Activated T-helper 2 cell treated with anti-CD3 and anti-CD28 coated beads, Interferon-gamma antibody, Interleukin-2, Interleukin-4, amounts not matched to agents 10 μg/mL and 5 μg/mL and 100 μg/mL, durations not matched to agents 14 hours and 24 hours and 36 hours (primary cell): ENCODE measurements around the gene BRAT1. TPM values are rescaled to one million over a fixed set of nuclear protein-coding genes. Genes with fewer than 3 reads are reported as not detected.

Experiments used
- DNase-seq: peaks from one replicate; pipeline ENCODE4 v3.0.0; 2021; ENCODE audit warnings: low spot score
- H3K27ac Mint-ChIP-seq: one replicate; pipeline ENCODE4 v1.8.0; 2021; ENCODE audit warnings: mixed read lengths
- H3K27me3 Mint-ChIP-seq: one replicate; pipeline ENCODE4 v1.8.0; 2021; ENCODE audit warnings: low read depth, mixed read lengths
- H3K36me3 Mint-ChIP-seq: one replicate; pipeline ENCODE4 v1.8.0; 2021; ENCODE audit warnings: low read depth, mixed read lengths
- H3K4me1 Mint-ChIP-seq: one replicate; pipeline ENCODE4 v1.8.0; 2021; ENCODE audit warnings: low read depth, mixed read lengths
- H3K4me3 Mint-ChIP-seq: one replicate; pipeline ENCODE4 v1.8.0; 2021; ENCODE audit warnings: low read depth, mild to moderate bottlenecking, moderate library complexity, mixed read lengths
- H3K9me3 Mint-ChIP-seq: one replicate; pipeline ENCODE4 v1.8.0; 2021; ENCODE audit warnings: mixed read lengths
- intact Hi-C: fragments of 100-400 bp; cut with micrococcal nuclease; formaldehyde crosslinking; loops from one replicate; pipeline ENCODE4 v1.15.1; 2023
- total RNA-seq: library from RNA; stranded (reverse); gene quantifications from 2 replicates; pipeline ENCODE4 v1.2.3, GENCODE V29; 2022

Gene BRAT1
- total RNA-seq, 1 donor from 2014 or later = 39.9 TPM

DNA sequence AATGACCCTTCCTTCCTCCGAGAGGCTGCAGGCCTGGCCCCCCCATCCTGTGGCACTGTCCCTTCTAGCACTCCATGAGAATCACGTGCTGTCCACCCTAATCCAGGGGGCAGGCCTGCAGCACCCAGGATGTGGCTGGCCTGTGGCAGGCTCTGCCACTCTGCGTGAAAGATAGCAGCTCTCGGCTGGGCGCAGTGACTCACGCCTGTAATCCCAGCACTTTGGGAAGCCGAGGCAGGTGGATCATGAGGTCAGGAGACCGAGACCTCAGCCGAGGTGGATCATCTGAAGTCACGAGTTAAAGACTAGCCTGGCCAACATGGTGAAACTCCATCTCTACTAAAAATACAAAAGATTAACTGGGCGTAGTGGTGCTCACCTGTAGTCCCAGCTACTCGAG lies 54.6 kb downstream of the BRAT1 start:
- intact Hi-C loops = no loop called here
- no peaks in the 10 kb centered on the region for H3K4me1 Mint-ChIP-seq
- no peaks in the 10 kb centered on the region for H3K9me3 Mint-ChIP-seq
- no peaks in the 10 kb centered on the region for H3K36me3 Mint-ChIP-seq
- H3K27ac Mint-ChIP-seq = no peak overlapping the region
- no peak overlapping the region for H3K4me3 Mint-ChIP-seq
- peaks cover 5% of the 10 kb centered on the region for H3K27me3 Mint-ChIP-seq
- DNase-seq = no peak

DNA sequence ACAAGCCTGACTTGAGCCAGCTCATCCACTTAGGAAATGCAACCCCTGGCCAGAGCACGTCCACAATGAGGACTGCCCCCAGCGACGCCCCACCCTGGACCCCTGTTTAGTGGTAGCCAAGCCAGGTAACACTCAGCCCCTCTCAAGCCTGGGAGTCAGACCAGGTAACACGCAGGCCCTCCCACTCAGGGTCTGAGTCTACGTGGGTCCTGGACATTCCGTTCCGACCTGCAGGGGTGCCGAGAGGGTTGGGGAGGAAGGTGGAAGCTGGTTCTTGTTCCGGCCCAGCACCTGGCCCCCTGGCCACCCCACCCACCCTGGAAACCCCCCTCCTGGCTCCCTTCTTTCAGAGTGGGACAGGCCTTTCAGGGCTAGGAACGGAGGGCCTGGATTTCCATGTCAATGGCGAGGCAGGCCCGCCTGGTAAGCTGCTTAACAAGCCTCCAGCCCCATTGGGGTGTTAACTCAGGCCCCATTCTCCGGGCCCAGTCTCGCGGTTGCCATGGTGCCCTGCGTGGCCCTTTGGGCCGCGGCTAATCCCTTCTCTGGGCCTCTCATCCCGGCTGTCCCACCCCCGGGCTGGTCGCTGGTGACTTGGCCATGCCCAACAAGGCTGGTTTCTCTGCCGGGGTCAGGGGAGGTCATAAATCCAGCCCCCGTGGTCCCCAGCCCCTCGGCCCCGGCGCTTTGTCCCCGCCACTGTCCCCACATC lies 55.4 kb downstream of the BRAT1 start:
- H3K36me3 Mint-ChIP-seq = no peaks in the 10 kb centered on the region
- intact Hi-C loops = no loop called here
- no peak for DNase-seq
- H3K27me3 Mint-ChIP-seq = peaks cover 5% of the 10 kb centered on the region
- H3K9me3 Mint-ChIP-seq = no peaks in the 10 kb centered on the region
- H3K27ac Mint-ChIP-seq = no peak overlapping the region
- no peak overlapping the region for H3K4me3 Mint-ChIP-seq
- H3K4me1 Mint-ChIP-seq = no peaks in the 10 kb centered on the region

DNA sequence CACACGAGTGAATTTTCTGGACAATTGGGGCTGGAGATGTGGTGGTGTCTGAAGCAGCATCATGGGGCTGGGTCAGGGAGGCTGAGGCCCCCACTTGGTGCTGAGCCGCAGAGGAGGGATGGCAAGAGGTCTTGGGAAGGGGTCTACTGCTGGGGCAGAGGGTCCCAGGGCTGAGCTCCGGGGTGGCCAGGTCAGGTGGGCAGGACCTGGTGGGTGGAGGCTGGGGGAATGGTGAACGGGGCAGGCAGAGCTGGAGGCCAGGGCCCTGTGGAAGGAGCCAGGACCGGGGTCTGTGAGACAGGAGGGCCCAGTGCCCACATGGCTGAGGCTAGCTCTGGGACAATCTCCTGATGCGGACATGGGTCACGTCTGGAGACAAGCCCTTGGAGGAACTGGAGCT lies 56.1 kb downstream of the BRAT1 start:
- H3K36me3 Mint-ChIP-seq = no peaks in the 10 kb centered on the region
- no peak for DNase-seq
- H3K4me1 Mint-ChIP-seq = no peaks in the 10 kb centered on the region
- H3K27me3 Mint-ChIP-seq = peaks cover 5% of the 10 kb centered on the region
- H3K9me3 Mint-ChIP-seq = no peaks in the 10 kb centered on the region
- intact Hi-C loops = no loop called here
- no peak overlapping the region for H3K27ac Mint-ChIP-seq
- no peak overlapping the region for H3K4me3 Mint-ChIP-seq

DNA sequence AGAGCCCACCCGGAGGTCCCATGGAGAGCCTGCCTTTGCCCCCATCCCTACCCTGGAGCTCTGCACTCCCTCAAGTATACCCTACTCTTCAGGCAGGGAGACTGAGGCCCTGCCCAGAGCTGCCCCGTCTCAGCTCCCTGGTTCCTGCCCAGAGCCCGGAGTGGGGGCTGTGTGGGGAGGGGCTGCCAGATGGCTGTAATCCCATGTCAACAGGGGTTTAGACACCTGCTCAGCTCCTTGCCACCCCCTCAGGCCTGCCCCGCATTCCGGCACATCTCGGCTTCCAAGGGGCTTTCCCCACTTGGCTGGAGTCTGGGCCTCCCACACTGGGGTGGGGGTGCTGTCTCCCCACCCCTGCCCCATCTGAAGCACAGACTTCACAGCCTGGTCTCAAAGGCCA lies 56.6 kb downstream of the BRAT1 start:
- DNase-seq = no peak
- Mint-ChIP-seq H3K27me3 (peaks cover 5% of the 10 kb centered on the region), H3K36me3 (no peaks in the 10 kb centered on the region), H3K4me3 (no peak overlapping the region), H3K4me1 (no peaks in the 10 kb centered on the region), H3K27ac (no peak overlapping the region), H3K9me3 (no peaks in the 10 kb centered on the region)
- intact Hi-C loops = no loop called here

DNA sequence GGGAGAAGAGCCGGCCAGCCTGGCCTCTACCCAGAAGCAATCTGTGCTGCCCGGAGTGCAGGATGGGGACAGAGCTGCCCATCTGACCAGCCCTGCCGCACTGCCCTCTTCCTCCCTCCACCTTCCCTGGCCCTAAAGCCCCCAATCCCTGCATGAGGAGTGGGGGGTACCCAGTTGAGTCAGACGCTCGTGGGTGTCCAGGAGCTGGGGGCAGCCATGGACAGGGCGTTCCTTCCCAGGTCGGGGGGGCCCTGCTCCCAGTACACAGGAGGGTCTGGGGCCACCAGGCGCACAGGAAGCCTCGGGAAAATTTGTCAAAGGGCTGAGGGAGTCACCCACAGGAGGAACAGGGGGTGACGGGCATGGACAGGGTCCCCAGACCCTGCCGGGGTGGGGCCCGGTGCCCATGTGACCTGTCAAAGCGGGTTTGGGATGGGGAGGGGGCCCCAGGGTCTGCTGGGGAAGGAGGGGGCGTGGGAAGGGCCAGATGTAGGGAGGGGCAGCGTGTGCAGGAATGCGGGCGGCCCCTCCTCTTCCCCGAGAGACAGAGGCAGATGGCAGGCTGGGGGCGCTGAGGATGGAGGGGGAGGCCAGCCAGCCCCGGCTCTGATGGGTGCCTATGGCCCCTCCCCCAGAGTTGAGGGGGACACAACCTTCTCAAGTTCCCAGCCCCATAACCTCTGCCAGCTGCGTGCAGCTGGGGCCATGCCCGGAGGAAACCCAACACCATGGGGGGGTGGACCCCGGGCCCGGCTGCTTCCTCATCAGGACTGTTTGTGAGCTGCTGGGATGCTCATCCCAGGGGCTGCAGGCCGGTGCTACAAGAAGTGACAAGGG lies 57.6 kb downstream of the BRAT1 start:
- no peaks in the 10 kb centered on the region for H3K4me1 Mint-ChIP-seq
- no peak for DNase-seq
- peaks cover 5% of the 10 kb centered on the region for H3K27me3 Mint-ChIP-seq
- no peak overlapping the region for H3K4me3 Mint-ChIP-seq
- H3K9me3 Mint-ChIP-seq = no peaks in the 10 kb centered on the region
- H3K27ac Mint-ChIP-seq = no peak overlapping the region
- H3K36me3 Mint-ChIP-seq = no peaks in the 10 kb centered on the region
- intact Hi-C loops = no loop called here

DNA sequence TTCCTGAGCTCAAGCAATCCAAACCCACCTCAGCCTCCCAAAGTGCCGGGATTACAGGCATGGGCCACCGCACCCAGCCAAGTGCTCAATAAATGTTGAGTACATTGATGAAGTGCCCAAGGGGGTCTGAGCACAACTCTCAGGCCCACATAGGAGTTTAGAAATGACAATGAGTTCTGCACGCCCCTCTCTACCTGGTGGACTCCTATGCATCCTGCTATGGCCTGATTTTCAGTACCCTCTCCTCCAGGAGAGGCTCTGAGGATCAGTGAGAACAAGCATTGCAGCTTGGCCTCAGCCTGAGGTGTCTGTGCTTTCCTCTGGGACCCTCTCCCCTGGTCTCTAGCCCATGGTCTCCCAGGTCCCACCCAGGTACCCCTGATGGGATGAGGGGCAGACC lies 58.3 kb downstream of the BRAT1 start:
- H3K9me3 Mint-ChIP-seq = no peaks in the 10 kb centered on the region
- no peak overlapping the region for H3K27ac Mint-ChIP-seq
- peaks cover 5% of the 10 kb centered on the region for H3K27me3 Mint-ChIP-seq
- no peaks in the 10 kb centered on the region for H3K4me1 Mint-ChIP-seq
- H3K4me3 Mint-ChIP-seq = no peak overlapping the region
- H3K36me3 Mint-ChIP-seq = no peaks in the 10 kb centered on the region
- no peak for DNase-seq
- intact Hi-C loops = no loop called here

DNA sequence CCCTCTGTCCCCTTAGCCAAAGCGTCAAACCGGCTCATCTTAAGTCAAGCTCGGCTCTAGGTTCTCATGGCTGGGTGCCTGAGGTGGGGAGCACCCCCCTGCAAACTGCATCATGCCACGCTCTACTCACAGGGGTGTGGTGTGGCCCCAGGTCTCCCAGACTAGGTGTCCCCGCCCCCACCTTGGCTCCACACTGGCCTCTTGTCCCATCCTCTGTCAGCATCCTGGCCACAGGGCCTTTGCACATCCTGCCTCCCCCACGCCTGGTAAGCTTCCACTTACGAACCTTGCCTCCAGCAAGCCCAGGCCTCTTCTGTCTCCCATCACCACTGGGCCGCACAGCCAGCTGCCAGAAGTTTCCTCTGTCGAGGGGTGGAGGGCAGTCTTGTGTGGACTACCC lies 58.9 kb downstream of the BRAT1 start:
- Mint-ChIP-seq H3K36me3 (no peaks in the 10 kb centered on the region), H3K9me3 (no peaks in the 10 kb centered on the region), H3K27me3 (peaks cover 5% of the 10 kb centered on the region), H3K4me1 (no peaks in the 10 kb centered on the region), H3K4me3 (no peak overlapping the region), H3K27ac (no peak overlapping the region)
- no peak for DNase-seq
- intact Hi-C loops = no loop called here

DNA sequence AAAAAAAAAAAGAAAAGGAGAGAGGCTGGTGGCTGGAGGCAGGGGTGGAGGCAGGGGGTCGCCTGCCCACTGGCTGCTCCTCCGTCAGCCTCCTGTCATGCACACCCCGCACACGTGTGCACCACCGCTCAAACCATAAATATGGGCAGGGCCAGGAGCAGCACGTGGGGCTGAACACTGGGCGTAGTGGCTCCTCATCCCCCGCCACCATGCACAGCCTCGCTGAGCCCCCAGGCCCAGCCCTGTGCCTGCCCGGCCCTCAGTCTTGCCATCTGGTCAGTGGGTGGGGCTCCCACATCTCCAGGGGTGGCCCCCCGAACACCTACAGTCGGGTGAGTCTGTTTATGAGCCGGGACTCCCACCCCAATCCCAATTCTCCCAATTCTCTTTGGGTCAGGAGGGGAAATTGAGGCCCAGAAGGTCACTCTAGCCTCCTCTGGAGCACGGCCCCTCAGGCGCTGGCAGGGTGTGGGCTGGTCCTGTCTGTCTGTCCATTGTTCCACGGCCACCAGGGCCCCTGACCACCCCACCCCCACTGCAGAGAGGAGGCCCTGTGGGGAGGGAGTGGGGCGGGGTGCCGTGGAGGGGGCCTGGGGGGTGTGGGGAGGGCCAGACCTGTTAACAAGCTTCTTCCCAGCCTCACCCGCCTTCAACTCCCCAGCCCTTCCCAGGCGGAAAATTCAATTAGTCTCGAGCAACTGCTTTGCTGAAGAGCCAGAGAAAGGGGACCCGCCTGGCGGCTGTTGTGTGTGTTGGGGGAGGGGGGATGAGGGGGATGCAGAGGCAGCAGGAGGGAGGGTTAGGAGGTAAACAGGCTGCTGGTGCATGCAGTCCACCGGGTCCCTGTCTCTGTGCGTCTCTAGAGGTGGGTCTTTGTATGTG lies 59.7 kb downstream of the BRAT1 start:
- H3K4me3 Mint-ChIP-seq = no peak overlapping the region
- DNase-seq = no peak
- intact Hi-C loops = no loop called here
- no peaks in the 10 kb centered on the region for H3K9me3 Mint-ChIP-seq
- no peak overlapping the region for H3K27ac Mint-ChIP-seq
- H3K36me3 Mint-ChIP-seq = no peaks in the 10 kb centered on the region
- peaks cover 5% of the 10 kb centered on the region for H3K27me3 Mint-ChIP-seq
- no peaks in the 10 kb centered on the region for H3K4me1 Mint-ChIP-seq

DNA sequence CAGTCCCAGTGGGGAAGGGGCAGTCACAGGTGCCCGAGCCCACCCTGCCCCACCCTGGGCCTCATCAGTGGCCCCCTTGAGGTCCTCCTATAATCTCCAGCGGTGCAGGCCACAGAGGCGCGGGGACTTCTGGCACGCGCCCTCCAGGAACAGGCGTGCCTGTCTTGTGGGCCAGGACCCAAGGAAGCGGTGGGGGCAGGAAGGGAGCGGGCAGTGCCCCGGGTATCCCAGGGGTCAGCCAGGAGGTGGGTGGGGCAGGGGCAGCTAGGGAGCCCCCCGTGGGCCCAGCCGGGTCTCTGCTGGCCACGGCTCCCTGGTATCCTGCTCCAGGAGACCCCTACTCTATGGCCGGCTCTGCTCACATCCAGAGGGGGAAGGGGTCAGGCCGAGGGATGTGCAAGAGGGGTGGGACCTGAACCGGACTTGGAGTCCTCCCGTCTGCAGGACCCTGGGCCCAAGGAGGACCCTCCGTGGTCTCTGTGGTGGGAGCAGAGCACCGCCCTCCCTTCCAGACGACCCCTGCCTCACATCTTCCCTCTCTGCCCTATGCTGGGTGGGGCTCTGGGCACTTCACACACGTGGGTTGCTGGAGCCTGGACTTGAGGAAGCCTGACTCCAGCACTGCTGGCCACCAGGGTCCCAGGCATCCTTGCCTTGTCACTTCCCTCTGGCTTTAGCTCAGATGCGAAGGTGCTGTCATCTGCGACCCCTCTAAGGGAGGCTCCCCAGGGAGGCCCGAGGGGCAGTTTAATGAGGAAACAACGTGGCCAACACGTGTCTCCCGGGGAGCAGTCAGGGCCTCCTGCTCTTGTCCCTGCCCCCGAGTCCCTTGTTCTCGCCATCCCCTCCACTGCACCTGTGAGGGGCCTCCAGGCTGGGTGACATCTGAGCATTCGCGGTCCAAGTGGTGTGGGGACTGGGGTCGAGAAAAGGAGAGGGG lies 60.9 kb downstream of the BRAT1 start:
- Mint-ChIP-seq H3K27me3 (peaks cover 5% of the 10 kb centered on the region), H3K4me1 (no peaks in the 10 kb centered on the region), H3K36me3 (no peaks in the 10 kb centered on the region), H3K9me3 (no peaks in the 10 kb centered on the region), H3K4me3 (no peak overlapping the region), H3K27ac (no peak overlapping the region)
- intact Hi-C loops = no loop called here
- DNase-seq = no peak

DNA sequence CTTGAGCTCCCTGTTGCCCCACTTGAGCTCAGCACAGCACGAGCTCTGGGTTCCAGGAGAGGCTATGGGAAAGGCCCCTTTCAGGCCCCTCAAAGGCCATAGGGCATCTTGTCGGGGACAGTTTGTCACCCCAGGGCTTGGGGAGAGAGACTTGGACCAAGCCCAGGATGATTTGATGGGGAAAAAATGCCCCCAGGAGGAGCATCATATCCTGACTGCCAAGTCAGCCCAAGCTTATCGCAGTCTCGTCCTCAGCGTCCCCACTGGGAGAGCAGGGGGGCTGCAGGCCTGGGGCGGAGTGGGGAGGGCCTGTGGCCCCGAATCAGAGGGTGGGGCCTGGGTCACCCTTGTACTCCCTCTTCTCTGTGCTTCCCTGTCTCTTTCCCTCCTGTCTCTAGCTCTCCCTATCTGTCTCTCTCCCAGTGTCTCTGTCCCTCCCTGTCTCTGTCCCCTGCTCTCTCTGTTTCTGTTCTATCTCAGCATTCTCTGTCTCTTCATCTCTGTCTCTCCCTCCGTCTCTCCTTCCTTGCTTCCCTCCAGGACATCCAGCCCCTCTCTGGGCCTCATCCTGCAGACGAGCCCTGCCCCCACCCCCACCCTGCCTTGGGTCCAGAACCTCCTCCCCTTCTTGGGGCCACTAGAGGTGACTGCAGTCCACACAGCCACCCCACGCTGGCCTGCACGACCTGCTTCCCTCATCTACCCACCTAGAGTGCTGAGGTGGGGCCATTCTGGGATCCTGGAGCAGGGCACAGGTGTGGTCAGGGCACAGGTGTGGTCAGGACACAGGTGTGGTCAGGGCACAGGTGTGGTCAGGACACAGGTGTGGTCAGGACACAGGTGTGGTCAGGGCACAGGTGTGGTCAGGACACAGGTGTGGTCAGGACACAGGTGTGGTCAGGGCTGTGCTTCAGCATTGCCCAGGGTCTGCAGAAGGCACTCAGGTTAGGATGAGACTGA lies 61.8 kb downstream of the BRAT1 start:
- no peak for DNase-seq
- H3K4me3 Mint-ChIP-seq = no peak overlapping the region
- no peaks in the 10 kb centered on the region for H3K4me1 Mint-ChIP-seq
- H3K27ac Mint-ChIP-seq = no peak overlapping the region
- peaks cover 8% of the 10 kb centered on the region for H3K27me3 Mint-ChIP-seq
- H3K9me3 Mint-ChIP-seq = no peaks in the 10 kb centered on the region
- intact Hi-C loops = no loop called here
- H3K36me3 Mint-ChIP-seq = no peaks in the 10 kb centered on the region

DNA sequence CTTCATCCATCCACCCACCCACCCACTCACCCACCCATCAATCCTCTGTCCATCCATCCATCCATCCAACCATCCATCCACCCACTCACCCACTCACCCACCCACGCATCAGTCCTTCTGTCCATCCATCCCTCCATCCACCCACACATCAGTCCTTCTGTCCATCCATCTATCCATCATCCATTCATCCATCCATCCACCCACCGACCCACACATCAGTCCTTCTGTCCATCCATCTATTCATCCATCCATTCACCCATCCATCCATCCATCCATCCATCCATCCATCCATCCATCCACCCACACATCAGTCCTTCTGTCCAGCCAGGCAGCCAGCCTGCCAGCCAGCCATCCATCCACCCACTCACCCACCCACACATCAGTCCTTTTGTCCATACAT lies 63.3 kb downstream of the BRAT1 start:
- H3K27me3 Mint-ChIP-seq = peaks cover 3% of the 10 kb centered on the region
- intact Hi-C loops = no loop called here
- no peak overlapping the region for H3K4me3 Mint-ChIP-seq
- no peaks in the 10 kb centered on the region for H3K4me1 Mint-ChIP-seq
- no peak overlapping the region for H3K27ac Mint-ChIP-seq
- no peaks in the 10 kb centered on the region for H3K36me3 Mint-ChIP-seq
- H3K9me3 Mint-ChIP-seq = no peaks in the 10 kb centered on the region
- DNase-seq = no peak
